Measurements from ENCODE around the gene MIPEP.

The MIPEP gene

DNA sequence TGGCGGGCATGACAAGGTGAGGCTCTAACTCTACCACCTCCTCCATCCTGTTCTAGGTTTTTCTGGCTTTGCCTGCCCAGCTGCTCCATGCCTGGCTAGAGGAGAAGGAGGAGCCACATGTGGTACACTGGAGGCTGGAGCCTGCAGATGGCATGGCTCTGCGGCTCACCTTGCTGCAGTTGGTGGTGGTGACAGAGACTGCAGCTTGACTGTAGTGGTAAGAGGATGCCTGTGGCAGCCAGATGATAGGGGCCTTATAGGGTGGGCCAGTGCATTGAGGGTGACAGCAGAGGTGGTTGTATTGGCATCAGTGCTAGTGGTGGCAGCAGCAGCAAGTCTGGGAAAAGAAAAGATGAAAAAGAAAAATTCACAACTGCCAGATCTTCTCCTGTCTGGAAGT lies 172.8 kb downstream of the MIPEP start:
- WGBS (ENCODE audit: extremely low coverage, insufficient coverage, low lambda C conversion rate): no CpG with 5 or more reads among the region's 2 CpGs

DNA sequence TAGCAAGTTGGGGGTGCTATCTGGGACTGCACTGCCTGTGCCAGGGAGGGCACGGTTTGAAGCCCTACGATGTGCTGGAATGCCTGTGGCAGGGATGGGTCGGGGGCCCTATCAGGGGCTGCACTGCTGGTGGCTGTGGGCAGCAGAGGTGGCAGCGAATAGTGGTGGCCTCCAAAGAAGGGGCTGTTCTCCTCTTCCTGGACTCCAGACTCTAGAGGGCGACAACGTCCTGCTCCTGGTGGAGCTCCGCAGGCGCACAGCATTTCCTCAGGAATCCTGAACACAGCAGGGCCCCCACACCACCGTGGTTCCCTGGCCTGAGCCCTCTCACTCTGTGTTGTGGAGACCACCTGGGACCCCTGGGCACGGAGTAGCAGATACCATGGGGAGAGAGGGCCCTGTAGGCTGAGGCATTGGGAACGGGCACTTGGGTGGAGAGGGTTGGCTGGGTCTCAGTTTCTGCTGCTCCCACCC lies 173.4 kb downstream of the MIPEP start:
- Histone ChIP-seq H3K4ac (ENCODE audit: low read depth, low read length) (no peak overlapping the region), H2BK5ac (ENCODE audit: low read length) (no peak overlapping the region), H2BK120ac (ENCODE audit: low read depth, low read length) (no peak overlapping the region), H3K79me2 (ENCODE audit: control insufficient read depth, insufficient read depth, low read length) (no peaks in the 10 kb centered on the region), H3K27me3 (ENCODE audit: insufficient read depth, low read length, poor library complexity) (no peaks in the 10 kb centered on the region), H3K23ac (ENCODE audit: low read length) (no peak overlapping the region), H3K4me3 (ENCODE audit: low read length) (no peak overlapping the region), H4K8ac (ENCODE audit: low read depth, low read length) (no peak overlapping the region), H2AK5ac (ENCODE audit: low read length) (no peak overlapping the region), H3K9ac (ENCODE audit: low read length) (no peak overlapping the region), H4K5ac (ENCODE audit: low read length) (no peak overlapping the region), H3K56ac (ENCODE audit: low read length) (peak overlapping the region; percentile 39), H3K18ac (ENCODE audit: low read length) (no peak overlapping the region), H3K79me1 (ENCODE audit: low read length) (no peaks in the 10 kb centered on the region), H3K27ac (ENCODE audit: low read depth, low read length) (no peak overlapping the region), H3K4me1 (ENCODE audit: control insufficient read depth, low read depth, low read length) (no peaks in the 10 kb centered on the region), H3K4me2 (ENCODE audit: low read length) (no peak overlapping the region), H3K36me3 (ENCODE audit: control insufficient read depth, insufficient read depth, low read length) (no peaks in the 10 kb centered on the region), H2BK15ac (replicated peaks; ENCODE audit: low read depth) (no peak overlapping the region)
- peak; percentile 72 for DNase-seq
- WGBS (ENCODE audit: extremely low coverage, insufficient coverage, low lambda C conversion rate): no CpG with 5 or more reads among the region's 11 CpGs

More for the DNA sequence above, 172.8 kb downstream of the MIPEP start:
- Histone ChIP-seq H2BK15ac (replicated peaks; ENCODE audit: low read depth) (no peak overlapping the region), H3K36me3 (ENCODE audit: control insufficient read depth, insufficient read depth, low read length) (no peaks in the 10 kb centered on the region), H2BK120ac (ENCODE audit: low read depth, low read length) (no peak overlapping the region), H3K56ac (ENCODE audit: low read length) (peak overlapping the region; percentile 39), H3K4me3 (ENCODE audit: low read length) (no peak overlapping the region), H4K8ac (ENCODE audit: low read depth, low read length) (no peak overlapping the region), H3K79me1 (ENCODE audit: low read length) (no peaks in the 10 kb centered on the region), H3K18ac (ENCODE audit: low read length) (no peak overlapping the region), H3K23ac (ENCODE audit: low read length) (peak overlapping the region; percentile 15), H2AK5ac (ENCODE audit: low read length) (no peak overlapping the region), H2BK5ac (ENCODE audit: low read length) (no peak overlapping the region), H4K5ac (ENCODE audit: low read length) (no peak overlapping the region), H3K4me1 (ENCODE audit: control insufficient read depth, low read depth, low read length) (no peaks in the 10 kb centered on the region), H3K27ac (ENCODE audit: low read depth, low read length) (no peak overlapping the region), H3K27me3 (ENCODE audit: insufficient read depth, low read length, poor library complexity) (no peaks in the 10 kb centered on the region), H3K9ac (ENCODE audit: low read length) (no peak overlapping the region), H3K4me2 (ENCODE audit: low read length) (no peak overlapping the region), H3K4ac (ENCODE audit: low read depth, low read length) (no peak overlapping the region), H3K79me2 (ENCODE audit: control insufficient read depth, insufficient read depth, low read length) (no peaks in the 10 kb centered on the region)
- DNase-seq: no peak

DNA sequence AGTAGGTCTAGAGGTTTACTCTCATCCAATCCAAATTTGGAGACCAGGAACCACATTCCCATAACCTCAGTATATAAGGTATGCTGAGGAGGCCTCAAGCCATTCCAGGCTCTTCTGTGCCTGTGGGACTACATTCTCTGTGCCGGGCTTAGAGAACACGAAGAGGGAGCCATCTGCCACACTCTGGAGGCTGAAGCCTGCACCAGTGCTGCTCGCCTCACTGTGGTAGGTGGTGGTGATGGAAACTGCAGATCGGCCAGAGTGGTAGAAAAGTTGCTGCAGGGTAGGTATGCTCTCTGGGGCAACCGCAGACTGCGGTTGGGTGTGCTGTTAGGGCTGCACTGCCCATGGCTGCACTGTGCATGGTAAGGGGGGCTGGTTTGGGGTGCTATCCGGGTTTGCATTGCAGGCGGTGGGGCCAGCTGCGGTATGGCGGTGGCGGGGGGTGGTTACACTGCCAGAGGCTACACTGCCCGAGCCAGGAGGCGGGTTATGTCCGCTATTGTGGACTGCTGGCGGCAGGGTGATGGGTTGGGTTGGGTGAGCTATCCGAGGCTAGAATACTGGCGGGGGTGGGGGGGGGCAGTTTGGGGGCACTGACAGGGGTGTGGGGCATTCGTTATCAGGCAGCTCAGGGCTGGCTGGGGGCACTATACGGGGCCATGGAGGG lies 174.0 kb downstream of the MIPEP start:
- H2AK5ac ChIP-seq (ENCODE audit: low read length): no peak overlapping the region
- H3K79me1 ChIP-seq (ENCODE audit: low read length): no peaks in the 10 kb centered on the region
- no peak overlapping the region for H3K18ac ChIP-seq (ENCODE audit: low read length)
- no peaks in the 10 kb centered on the region for H3K36me3 ChIP-seq (ENCODE audit: control insufficient read depth, insufficient read depth, low read length)
- H3K27me3 ChIP-seq (ENCODE audit: insufficient read depth, low read length, poor library complexity): no peaks in the 10 kb centered on the region
- H2BK120ac ChIP-seq (ENCODE audit: low read depth, low read length): no peak overlapping the region
- no peak overlapping the region for H3K4me2 ChIP-seq (ENCODE audit: low read length)
- WGBS (ENCODE audit: extremely low coverage, insufficient coverage, low lambda C conversion rate): no CpG with 5 or more reads among the region's 19 CpGs
- DNase-seq: peak; percentile 34
- H3K56ac ChIP-seq (ENCODE audit: low read length): no peak overlapping the region
- no peak overlapping the region for H2BK5ac ChIP-seq (ENCODE audit: low read length)
- no peak overlapping the region for H3K23ac ChIP-seq (ENCODE audit: low read length)
- H3K4me3 ChIP-seq (ENCODE audit: low read length): no peak overlapping the region
- no peak overlapping the region for H3K9ac ChIP-seq (ENCODE audit: low read length)
- no peak overlapping the region for H3K4ac ChIP-seq (ENCODE audit: low read depth, low read length)
- no peak overlapping the region for H3K27ac ChIP-seq (ENCODE audit: low read depth, low read length)
- no peaks in the 10 kb centered on the region for H3K4me1 ChIP-seq (ENCODE audit: control insufficient read depth, low read depth, low read length)
- no peaks in the 10 kb centered on the region for H3K79me2 ChIP-seq (ENCODE audit: control insufficient read depth, insufficient read depth, low read length)
- no peak overlapping the region for H4K5ac ChIP-seq (ENCODE audit: low read length)
- H4K8ac ChIP-seq (ENCODE audit: low read depth, low read length): no peak overlapping the region
- no peak overlapping the region for H2BK15ac ChIP-seq (replicated peaks; ENCODE audit: low read depth)

DNA sequence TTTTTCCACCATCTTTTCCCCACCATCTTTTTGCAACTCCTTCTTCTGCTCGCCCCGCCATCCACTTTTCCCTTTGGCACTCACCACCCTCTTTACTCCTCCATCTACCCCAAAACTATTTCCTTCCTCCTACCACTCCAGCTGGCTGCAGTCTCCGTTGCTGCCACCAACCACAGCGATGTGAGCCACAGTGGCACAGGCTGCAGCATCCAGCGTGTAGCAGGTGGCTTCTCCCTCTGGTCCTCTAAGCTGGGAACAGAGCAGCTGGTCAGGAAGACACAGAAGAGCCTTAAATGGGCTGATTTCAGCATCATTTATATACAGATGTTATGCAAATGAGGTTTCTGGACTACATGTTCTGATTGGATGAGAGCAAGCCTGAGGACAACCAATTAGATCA lies 174.5 kb downstream of the MIPEP start:
- H3K4me2 ChIP-seq (ENCODE audit: low read length): no peak overlapping the region
- 100% methylated on average over 1 of the region's 5 CpGs for WGBS (ENCODE audit: extremely low coverage, insufficient coverage, low lambda C conversion rate)
- no peaks in the 10 kb centered on the region for H3K27me3 ChIP-seq (ENCODE audit: insufficient read depth, low read length, poor library complexity)
- no peak overlapping the region for H4K5ac ChIP-seq (ENCODE audit: low read length)
- H2AK5ac ChIP-seq (ENCODE audit: low read length): no peak overlapping the region
- H3K56ac ChIP-seq (ENCODE audit: low read length): no peak overlapping the region
- H3K18ac ChIP-seq (ENCODE audit: low read length): no peak overlapping the region
- H4K8ac ChIP-seq (ENCODE audit: low read depth, low read length): no peak overlapping the region
- H3K27ac ChIP-seq (ENCODE audit: low read depth, low read length): no peak overlapping the region
- no peak overlapping the region for H3K4ac ChIP-seq (ENCODE audit: low read depth, low read length)
- no peak overlapping the region for H3K4me3 ChIP-seq (ENCODE audit: low read length)
- H3K36me3 ChIP-seq (ENCODE audit: control insufficient read depth, insufficient read depth, low read length): no peaks in the 10 kb centered on the region
- H3K79me1 ChIP-seq (ENCODE audit: low read length): no peaks in the 10 kb centered on the region
- H3K9ac ChIP-seq (ENCODE audit: low read length): no peak overlapping the region
- no peak overlapping the region for H2BK120ac ChIP-seq (ENCODE audit: low read depth, low read length)
- H3K79me2 ChIP-seq (ENCODE audit: control insufficient read depth, insufficient read depth, low read length): no peaks in the 10 kb centered on the region
- H2BK5ac ChIP-seq (ENCODE audit: low read length): no peak overlapping the region
- H2BK15ac ChIP-seq (replicated peaks; ENCODE audit: low read depth): no peak overlapping the region
- H3K4me1 ChIP-seq (ENCODE audit: control insufficient read depth, low read depth, low read length): no peaks in the 10 kb centered on the region
- no peak overlapping the region for H3K23ac ChIP-seq (ENCODE audit: low read length)
- no peak for DNase-seq

DNA sequence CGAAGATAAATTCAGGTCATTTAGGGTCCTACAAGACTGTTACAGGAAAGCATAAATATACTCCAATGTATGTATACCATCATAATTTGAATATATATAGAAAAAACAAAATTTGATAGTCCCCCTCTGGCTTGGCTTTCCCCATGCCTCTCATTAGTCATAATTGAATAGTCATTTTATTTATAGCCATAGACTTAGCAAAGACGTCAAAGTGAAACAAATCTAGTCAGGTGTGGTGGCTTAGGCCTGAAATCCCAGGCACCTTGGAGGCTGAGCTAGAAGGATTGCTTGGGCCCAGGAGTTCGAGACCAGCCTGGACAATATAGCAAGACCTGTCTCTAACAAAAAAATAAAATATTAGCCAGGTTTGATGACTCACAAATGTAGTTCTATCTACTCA lies 177.8 kb downstream of the MIPEP start:
- Histone ChIP-seq H3K4me1 (ENCODE audit: control insufficient read depth, low read depth, low read length) (no peaks in the 10 kb centered on the region), H3K23ac (ENCODE audit: low read length) (no peak overlapping the region), H3K4me2 (ENCODE audit: low read length) (no peak overlapping the region), H2AK5ac (ENCODE audit: low read length) (no peak overlapping the region), H4K8ac (ENCODE audit: low read depth, low read length) (no peak overlapping the region), H3K18ac (ENCODE audit: low read length) (no peak overlapping the region), H3K4ac (ENCODE audit: low read depth, low read length) (no peak overlapping the region), H3K79me2 (ENCODE audit: control insufficient read depth, insufficient read depth, low read length) (no peaks in the 10 kb centered on the region), H3K9ac (ENCODE audit: low read length) (no peak overlapping the region), H2BK120ac (ENCODE audit: low read depth, low read length) (no peak overlapping the region), H4K5ac (ENCODE audit: low read length) (no peak overlapping the region), H2BK5ac (ENCODE audit: low read length) (no peak overlapping the region), H3K79me1 (ENCODE audit: low read length) (no peaks in the 10 kb centered on the region), H3K4me3 (ENCODE audit: low read length) (no peak overlapping the region), H2BK15ac (replicated peaks; ENCODE audit: low read depth) (no peak overlapping the region), H3K27ac (ENCODE audit: low read depth, low read length) (no peak overlapping the region), H3K27me3 (ENCODE audit: insufficient read depth, low read length, poor library complexity) (no peaks in the 10 kb centered on the region), H3K56ac (ENCODE audit: low read length) (no peak overlapping the region), H3K36me3 (ENCODE audit: control insufficient read depth, insufficient read depth, low read length) (no peaks in the 10 kb centered on the region)
- DNase-seq: no peak
- WGBS (ENCODE audit: extremely low coverage, insufficient coverage, low lambda C conversion rate): no CpG with 5 or more reads among the region's 3 CpGs

- no CpG with 5 or more reads among the region's 1 CpG for WGBS (ENCODE audit: extremely low coverage, insufficient coverage, low lambda C conversion rate)
These were observed 178.8 kb downstream of the MIPEP start for GRCh38 chr13:23710366-23710765.

More at GRCh38 chr13:23710366-23710765, 178.8 kb downstream of the MIPEP start:
- Histone ChIP-seq H3K4me1 (ENCODE audit: control insufficient read depth, low read depth, low read length) (no peaks in the 10 kb centered on the region), H3K36me3 (ENCODE audit: control insufficient read depth, insufficient read depth, low read length) (no peaks in the 10 kb centered on the region), H3K18ac (ENCODE audit: low read length) (no peak overlapping the region), H3K4me2 (ENCODE audit: low read length) (no peak overlapping the region), H3K4ac (ENCODE audit: low read depth, low read length) (no peak overlapping the region), H2AK5ac (ENCODE audit: low read length) (no peak overlapping the region), H3K79me1 (ENCODE audit: low read length) (no peaks in the 10 kb centered on the region), H3K9ac (ENCODE audit: low read length) (no peak overlapping the region), H3K27me3 (ENCODE audit: insufficient read depth, low read length, poor library complexity) (no peaks in the 10 kb centered on the region), H4K5ac (ENCODE audit: low read length) (no peak overlapping the region), H3K79me2 (ENCODE audit: control insufficient read depth, insufficient read depth, low read length) (no peaks in the 10 kb centered on the region), H3K23ac (ENCODE audit: low read length) (no peak overlapping the region), H2BK15ac (replicated peaks; ENCODE audit: low read depth) (no peak overlapping the region), H3K56ac (ENCODE audit: low read length) (no peak overlapping the region), H3K27ac (ENCODE audit: low read depth, low read length) (no peak overlapping the region), H2BK120ac (ENCODE audit: low read depth, low read length) (no peak overlapping the region), H3K4me3 (ENCODE audit: low read length) (no peak overlapping the region), H4K8ac (ENCODE audit: low read depth, low read length) (no peak overlapping the region), H2BK5ac (ENCODE audit: low read length) (no peak overlapping the region)
- no peak for DNase-seq
